Fibroblast of pulmonary artery (primary cell): ENCODE results near the gene ERFL.

Source experiments
- DNase-seq: peaks from one replicate; pipeline ENCODE4 v3.0.0-alpha.2; 2010; ENCODE audit warnings: low read depth
- H3K4me3 ChIP-seq: replicated peaks from 2 replicates; pipeline ENCODE4 v1.5.1; 2011; ENCODE audit warnings: low read depth, mild to moderate bottlenecking, control low read depth, low read length, moderate library complexity
- TF ChIP-seq, protein P1 (sequence below): IDR thresholded peaks from 2 replicates; pipeline ENCODE4 v1.5.1; 2011; ENCODE audit warnings: mild to moderate bottlenecking, control low read depth, low read length, inconsistent platforms; ENCODE audit errors: missing control alignments

ERFL gene

DNA sequence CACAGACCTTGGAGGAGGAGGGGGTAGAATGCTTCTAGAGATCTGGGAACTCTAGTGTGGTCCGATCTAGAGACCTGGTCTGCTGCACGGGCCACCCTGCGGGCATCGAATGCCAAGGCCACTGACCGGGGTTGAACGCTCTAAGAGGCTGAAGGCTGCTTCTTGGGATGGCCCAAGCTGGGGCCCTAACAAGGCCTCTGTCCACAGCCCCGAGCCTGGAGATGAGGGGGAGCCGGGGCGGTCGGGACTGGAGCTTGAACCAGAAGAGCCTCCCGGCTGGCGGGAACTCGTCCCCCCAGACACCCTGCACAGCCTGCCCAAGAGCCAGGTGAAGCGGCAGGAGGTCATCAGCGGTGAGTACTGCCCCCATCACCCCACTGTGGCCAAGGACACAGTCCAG, 30.0 kb downstream of the ERFL start:
- TF ChIP-seq, protein P1, sequence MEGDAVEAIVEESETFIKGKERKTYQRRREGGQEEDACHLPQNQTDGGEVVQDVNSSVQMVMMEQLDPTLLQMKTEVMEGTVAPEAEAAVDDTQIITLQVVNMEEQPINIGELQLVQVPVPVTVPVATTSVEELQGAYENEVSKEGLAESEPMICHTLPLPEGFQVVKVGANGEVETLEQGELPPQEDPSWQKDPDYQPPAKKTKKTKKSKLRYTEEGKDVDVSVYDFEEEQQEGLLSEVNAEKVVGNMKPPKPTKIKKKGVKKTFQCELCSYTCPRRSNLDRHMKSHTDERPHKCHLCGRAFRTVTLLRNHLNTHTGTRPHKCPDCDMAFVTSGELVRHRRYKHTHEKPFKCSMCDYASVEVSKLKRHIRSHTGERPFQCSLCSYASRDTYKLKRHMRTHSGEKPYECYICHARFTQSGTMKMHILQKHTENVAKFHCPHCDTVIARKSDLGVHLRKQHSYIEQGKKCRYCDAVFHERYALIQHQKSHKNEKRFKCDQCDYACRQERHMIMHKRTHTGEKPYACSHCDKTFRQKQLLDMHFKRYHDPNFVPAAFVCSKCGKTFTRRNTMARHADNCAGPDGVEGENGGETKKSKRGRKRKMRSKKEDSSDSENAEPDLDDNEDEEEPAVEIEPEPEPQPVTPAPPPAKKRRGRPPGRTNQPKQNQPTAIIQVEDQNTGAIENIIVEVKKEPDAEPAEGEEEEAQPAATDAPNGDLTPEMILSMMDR = no peak
- DNase-seq = no peak

DNA sequence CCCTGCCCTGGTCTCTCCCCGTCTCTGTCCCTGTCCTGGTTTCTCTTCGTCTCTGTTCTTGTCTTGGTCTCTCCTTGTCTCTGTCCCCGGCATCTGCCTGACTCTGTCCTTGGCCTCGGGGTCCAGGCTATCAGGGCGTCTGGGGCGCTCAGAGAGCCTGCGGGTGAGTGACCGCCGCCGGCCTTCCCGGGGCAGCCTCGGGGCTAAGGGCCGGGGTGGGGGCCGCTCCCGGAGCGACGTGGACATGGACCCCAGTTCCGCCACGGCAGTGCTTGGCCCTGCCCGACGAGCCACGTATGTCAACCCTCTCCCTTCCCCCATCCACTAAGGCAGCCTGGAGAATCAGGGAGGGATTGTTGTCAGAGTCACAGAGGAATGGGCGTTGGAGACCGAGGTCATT, 30.4 kb downstream of the ERFL start:
- TF ChIP-seq, protein P1 = no peak
- DNase-seq = no peak
- no peak overlapping the region for H3K4me3 ChIP-seq

More for the DNA sequence above, 30.0 kb downstream of the ERFL start:
- H3K4me3 ChIP-seq = no peak overlapping the region

- H3K4me3 ChIP-seq = no peak overlapping the region
- TF ChIP-seq, protein P1 = no peak
- DNase-seq = no peak
Measured at GRCh38 chr19:41897181-41897580, 31.1 kb downstream of the ERFL start.

- TF ChIP-seq, protein P1 = no peak
Measured at GRCh38 chr19:41896581-41896942, 31.7 kb downstream of the ERFL start.

DNA sequence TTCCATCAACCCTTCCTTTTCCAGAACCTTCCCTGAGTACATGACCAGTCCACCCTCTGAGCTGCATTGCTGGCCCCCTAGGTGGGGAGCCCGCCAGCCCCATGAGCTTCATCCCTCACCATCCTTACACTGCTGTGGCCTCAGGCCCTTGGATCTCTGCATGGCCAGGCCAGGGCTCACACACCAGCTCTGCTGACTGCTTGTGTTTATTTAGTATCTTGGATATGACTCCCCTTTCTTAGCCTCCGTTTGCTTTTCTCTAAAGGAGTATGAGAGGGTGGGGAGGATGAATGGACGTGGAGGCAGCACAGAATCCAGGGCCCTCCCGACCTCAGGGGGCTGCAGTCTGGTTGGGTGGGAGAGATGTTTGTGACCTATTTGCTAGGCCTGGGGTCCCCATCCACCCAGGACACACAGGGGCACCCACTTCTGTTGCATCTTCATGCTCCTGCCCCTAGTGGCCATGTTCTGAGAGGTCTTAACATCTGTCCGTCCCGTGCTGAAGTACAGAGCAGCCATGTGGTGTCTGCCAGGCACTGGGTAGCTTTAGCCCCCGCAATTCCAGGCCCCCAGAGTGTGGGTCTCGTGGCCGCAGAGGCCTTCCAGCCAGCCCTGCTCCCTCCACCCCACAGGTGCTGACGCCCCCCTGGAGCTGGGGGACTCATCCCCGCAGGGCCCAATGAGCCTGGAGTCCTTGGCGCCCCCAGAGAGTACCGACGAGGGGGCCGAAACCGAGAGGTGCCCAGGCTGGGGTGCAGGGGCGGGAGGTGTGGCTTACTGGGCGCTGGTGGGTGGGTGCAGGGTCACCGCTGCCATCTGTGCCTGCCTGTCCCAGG, 32.3 kb downstream of the ERFL start:
- no peak for DNase-seq
- TF ChIP-seq, protein P1 = peak; percentile 17

More at GRCh38 chr19:41896581-41896942, 31.7 kb downstream of the ERFL start:
- H3K4me3 ChIP-seq = no peak overlapping the region
- no peak for DNase-seq

DNA sequence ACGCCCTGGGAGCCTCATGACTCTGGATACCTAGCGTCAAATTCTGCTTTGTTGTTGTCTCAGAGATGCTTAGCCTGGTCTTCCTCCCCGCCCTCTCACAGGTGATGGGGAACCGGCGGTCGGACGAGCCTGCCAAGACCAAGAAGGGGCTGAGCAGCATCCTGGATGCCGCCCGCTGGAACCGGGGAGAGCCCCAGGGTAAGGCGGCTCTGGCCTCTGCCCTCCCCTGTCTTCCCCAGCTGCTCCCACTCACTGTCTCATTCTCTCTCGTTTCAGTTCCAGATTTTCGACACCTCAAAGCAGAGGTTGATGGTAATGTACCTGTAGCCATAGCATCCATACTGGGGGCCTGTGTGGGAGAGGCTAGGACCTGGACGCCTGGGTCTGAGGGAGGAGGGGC, 33.9 kb downstream of the ERFL start:
- no peak overlapping the region for H3K4me3 ChIP-seq
- no peak for DNase-seq
- TF ChIP-seq, protein P1 = no peak

More for the DNA sequence above, 32.3 kb downstream of the ERFL start:
- H3K4me3 ChIP-seq = no peak overlapping the region

DNA sequence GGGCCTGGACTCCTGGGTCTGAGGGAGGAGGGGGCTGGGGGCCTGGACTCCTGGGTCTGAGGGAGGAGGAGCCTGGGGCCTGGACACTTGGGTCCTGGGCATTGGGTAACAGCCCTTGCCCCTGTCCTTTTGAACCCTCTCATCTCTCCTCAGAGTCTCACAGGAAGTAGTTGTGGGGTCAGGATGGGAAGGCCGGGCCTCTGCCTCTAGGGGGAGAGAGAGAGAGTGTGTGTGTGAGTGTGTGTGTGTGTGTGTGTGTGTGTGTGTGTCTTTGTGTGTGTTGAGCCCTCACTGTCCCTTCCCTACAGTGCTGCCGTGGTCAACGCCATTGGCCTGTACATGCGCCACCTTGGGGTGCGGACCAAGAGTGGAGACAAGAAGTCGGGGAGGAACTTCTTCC, 34.4 kb downstream of the ERFL start:
- TF ChIP-seq, protein P1 = peak; percentile 6
- H3K4me3 ChIP-seq = no peak overlapping the region
- no peak for DNase-seq
